Measurements from ENCODE around the gene PPP1R27. TPM values are rescaled to one million over a fixed set of nuclear protein-coding genes. Genes with fewer than 3 reads are reported as not detected.
A peak's percentile ranks its signal among the peaks of the same experiment; 100 is the strongest.

Gene PPP1R27
- total and polyA plus RNA-seq, 4 donors: 0.17 to 0.18 TPM; not detected in 2

GRCh38 chr17:81863123-81863675 lies 28.3 kb upstream of the PPP1R27 start:
- Histone ChIP-seq H3K9me3 (ENCODE audit: control insufficient read depth, insufficient read depth, low read length) (no peaks in the 10 kb centered on the region), H3K4me3 (ENCODE audit: low read depth, low read length) (no peak overlapping the region), H3K36me3 (ENCODE audit: control insufficient read depth, insufficient read depth, low read length) (peaks cover 56% of the 10 kb centered on the region), H3K27ac (ENCODE audit: low read depth, low read length) (no peak overlapping the region), H3K4me1 (ENCODE audit: control insufficient read depth, insufficient read depth, low read length) (peaks cover 44% of the 10 kb centered on the region), H3K27me3 (ENCODE audit: control insufficient read depth, insufficient read depth, low read length) (no peaks in the 10 kb centered on the region)
- WGBS (ENCODE audit: insufficient coverage): 95% methylated on average over 4 of the region's 6 CpGs
- no peak for DNase-seq (ENCODE audit: low read depth in 4 of 6, low spot score in 6 of 6)

GRCh38 chr17:81860756-81861568 lies 26.1 kb upstream of the PPP1R27 start:
- WGBS (ENCODE audit: insufficient coverage): under 1% methylated on average over 72 of the region's 74 CpGs
- Histone ChIP-seq H3K4me3 (ENCODE audit: low read depth, low read length) (peak overlapping the region; percentile 80), H3K27ac (ENCODE audit: low read depth, low read length) (peak overlapping the region; percentile 79), H3K9me3 (ENCODE audit: control insufficient read depth, insufficient read depth, low read length) (no peaks in the 10 kb centered on the region), H3K36me3 (ENCODE audit: control insufficient read depth, insufficient read depth, low read length) (peaks cover 54% of the 10 kb centered on the region), H3K4me1 (ENCODE audit: control insufficient read depth, insufficient read depth, low read length) (peaks cover 35% of the 10 kb centered on the region), H3K27me3 (ENCODE audit: control insufficient read depth, insufficient read depth, low read length) (no peaks in the 10 kb centered on the region)
- peak; percentile 99 to 100 (median 100) for DNase-seq (ENCODE audit: low read depth in 4 of 6, low spot score in 6 of 6)

- Histone ChIP-seq H3K27me3 (ENCODE audit: control insufficient read depth, insufficient read depth, low read length) (no peaks in the 10 kb centered on the region), H3K36me3 (ENCODE audit: control insufficient read depth, insufficient read depth, low read length) (peaks cover 54% of the 10 kb centered on the region), H3K27ac (ENCODE audit: low read depth, low read length) (peak within 1 kb of the TSS; percentile 79), H3K9me3 (ENCODE audit: control insufficient read depth, insufficient read depth, low read length) (no peaks in the 10 kb centered on the region), H3K4me1 (ENCODE audit: control insufficient read depth, insufficient read depth, low read length) (peaks cover 35% of the 10 kb centered on the region), H3K4me3 (ENCODE audit: low read depth, low read length) (peak within 1 kb of the TSS; percentile 80)
- no peak for DNase-seq (ENCODE audit: low read depth in 4 of 6, low spot score in 6 of 6)
- WGBS (ENCODE audit: insufficient coverage): under 1% methylated on average over 95 of the region's 95 CpGs
Measured at GRCh38 chr17:81859906-81860755, 25.3 kb upstream of the PPP1R27 start, which contains the start of gene P4HB. P4HB (minus strand) TSS chr17:81860535; CDS start chr17:81860471, 64 bp downstream.

GRCh38 chr17:81858967-81859905 lies 24.4 kb upstream of the PPP1R27 start:
- Histone ChIP-seq H3K4me1 (ENCODE audit: control insufficient read depth, insufficient read depth, low read length) (peaks cover 35% of the 10 kb centered on the region), H3K27ac (ENCODE audit: low read depth, low read length) (peak overlapping the region; percentile 64), H3K36me3 (ENCODE audit: control insufficient read depth, insufficient read depth, low read length) (peaks cover 54% of the 10 kb centered on the region), H3K9me3 (ENCODE audit: control insufficient read depth, insufficient read depth, low read length) (no peaks in the 10 kb centered on the region), H3K4me3 (ENCODE audit: low read depth, low read length) (peak overlapping the region; percentile 69), H3K27me3 (ENCODE audit: control insufficient read depth, insufficient read depth, low read length) (no peaks in the 10 kb centered on the region)
- no peak for DNase-seq (ENCODE audit: low read depth in 4 of 6, low spot score in 6 of 6)
- WGBS (ENCODE audit: insufficient coverage): 69% methylated on average over 23 of the region's 23 CpGs

GRCh38 chr17:81858170-81858966 lies 23.5 kb upstream of the PPP1R27 start:
- Histone ChIP-seq H3K36me3 (ENCODE audit: control insufficient read depth, insufficient read depth, low read length) (peaks cover 56% of the 10 kb centered on the region), H3K27ac (ENCODE audit: low read depth, low read length) (no peak overlapping the region), H3K4me3 (ENCODE audit: low read depth, low read length) (no peak overlapping the region), H3K9me3 (ENCODE audit: control insufficient read depth, insufficient read depth, low read length) (no peaks in the 10 kb centered on the region), H3K4me1 (ENCODE audit: control insufficient read depth, insufficient read depth, low read length) (peaks cover 35% of the 10 kb centered on the region), H3K27me3 (ENCODE audit: control insufficient read depth, insufficient read depth, low read length) (no peaks in the 10 kb centered on the region)
- DNase-seq (ENCODE audit: low read depth in 4 of 6, low spot score in 6 of 6): no peak
- WGBS (ENCODE audit: insufficient coverage): 93% methylated on average over 26 of the region's 30 CpGs

- WGBS (ENCODE audit: insufficient coverage): 94% methylated on average over 19 of the region's 29 CpGs
- H3K27me3 ChIP-seq (ENCODE audit: control insufficient read depth, insufficient read depth, low read length): no peaks in the 10 kb centered on the region
- H3K36me3 ChIP-seq (ENCODE audit: control insufficient read depth, insufficient read depth, low read length): peaks cover 86% of the 10 kb centered on the region
- H3K27ac ChIP-seq (ENCODE audit: low read depth, low read length): no peak overlapping the region
- H3K9me3 ChIP-seq (ENCODE audit: control insufficient read depth, insufficient read depth, low read length): no peaks in the 10 kb centered on the region
- peaks cover 18% of the 10 kb centered on the region for H3K4me1 ChIP-seq (ENCODE audit: control insufficient read depth, insufficient read depth, low read length)
- DNase-seq (ENCODE audit: low read depth in 4 of 6, low spot score in 6 of 6): no peak
- no peak overlapping the region for H3K4me3 ChIP-seq (ENCODE audit: low read depth, low read length)
Measured at GRCh38 chr17:81854974-81855774, 20.3 kb upstream of the PPP1R27 start.

- WGBS (ENCODE audit: insufficient coverage): 97% methylated on average over 12 of the region's 12 CpGs
- H3K36me3 ChIP-seq (ENCODE audit: control insufficient read depth, insufficient read depth, low read length): peaks cover 87% of the 10 kb centered on the region
Measured at GRCh38 chr17:81852237-81852636, 17.4 kb upstream of the PPP1R27 start.

GRCh38 chr17:81851423-81851822 lies 16.6 kb upstream of the PPP1R27 start:
- Histone ChIP-seq H3K27ac (ENCODE audit: low read depth, low read length) (no peak overlapping the region), H3K4me1 (ENCODE audit: control insufficient read depth, insufficient read depth, low read length) (no peaks in the 10 kb centered on the region), H3K27me3 (ENCODE audit: control insufficient read depth, insufficient read depth, low read length) (no peaks in the 10 kb centered on the region), H3K9me3 (ENCODE audit: control insufficient read depth, insufficient read depth, low read length) (no peaks in the 10 kb centered on the region), H3K36me3 (ENCODE audit: control insufficient read depth, insufficient read depth, low read length) (peaks cover 87% of the 10 kb centered on the region), H3K4me3 (ENCODE audit: low read depth, low read length) (no peak overlapping the region)
- 90% methylated on average over 16 of the region's 16 CpGs for WGBS (ENCODE audit: insufficient coverage)
- no peak for DNase-seq (ENCODE audit: low read depth in 4 of 6, low spot score in 6 of 6)

More at GRCh38 chr17:81852237-81852636, 17.4 kb upstream of the PPP1R27 start:
- no peaks in the 10 kb centered on the region for H3K27me3 ChIP-seq (ENCODE audit: control insufficient read depth, insufficient read depth, low read length)
- no peaks in the 10 kb centered on the region for H3K9me3 ChIP-seq (ENCODE audit: control insufficient read depth, insufficient read depth, low read length)
- H3K27ac ChIP-seq (ENCODE audit: low read depth, low read length): no peak overlapping the region
- no peak for DNase-seq (ENCODE audit: low read depth in 4 of 6, low spot score in 6 of 6)
- H3K4me3 ChIP-seq (ENCODE audit: low read depth, low read length): no peak overlapping the region
- H3K4me1 ChIP-seq (ENCODE audit: control insufficient read depth, insufficient read depth, low read length): no peaks in the 10 kb centered on the region

All from spinal cord (tissue), 10 donors.